GM13977 (cell line): ENCODE measurements around the gene KLHL5.

ENCODE experiments used
- DNase-seq: peaks from one replicate; pipeline ENCODE4 v3.0.0; 2012; ENCODE audit warnings: low spot score
- in situ Hi-C: fragments of 300-500 bp; cut with MboI; formaldehyde crosslinking; loops from one replicate; pipeline ENCODE4 v1.12.0; 2022; ENCODE audit warnings: low sequenced_read_pairs, low pct_unique_long_range_greater_than_20kb, mixed read lengths, inconsistent platforms; ENCODE audit not compliant: unreplicated experiment
- TF ChIP-seq, protein P1 (sequence below): IDR thresholded peaks from 2 replicates; pipeline ENCODE4 v1.5.1; 2012; ENCODE audit warnings: mild to moderate bottlenecking, control low read depth; ENCODE audit not compliant: insufficient read depth; ENCODE audit errors: extremely low read depth, missing control alignments

Gene KLHL5

DNA sequence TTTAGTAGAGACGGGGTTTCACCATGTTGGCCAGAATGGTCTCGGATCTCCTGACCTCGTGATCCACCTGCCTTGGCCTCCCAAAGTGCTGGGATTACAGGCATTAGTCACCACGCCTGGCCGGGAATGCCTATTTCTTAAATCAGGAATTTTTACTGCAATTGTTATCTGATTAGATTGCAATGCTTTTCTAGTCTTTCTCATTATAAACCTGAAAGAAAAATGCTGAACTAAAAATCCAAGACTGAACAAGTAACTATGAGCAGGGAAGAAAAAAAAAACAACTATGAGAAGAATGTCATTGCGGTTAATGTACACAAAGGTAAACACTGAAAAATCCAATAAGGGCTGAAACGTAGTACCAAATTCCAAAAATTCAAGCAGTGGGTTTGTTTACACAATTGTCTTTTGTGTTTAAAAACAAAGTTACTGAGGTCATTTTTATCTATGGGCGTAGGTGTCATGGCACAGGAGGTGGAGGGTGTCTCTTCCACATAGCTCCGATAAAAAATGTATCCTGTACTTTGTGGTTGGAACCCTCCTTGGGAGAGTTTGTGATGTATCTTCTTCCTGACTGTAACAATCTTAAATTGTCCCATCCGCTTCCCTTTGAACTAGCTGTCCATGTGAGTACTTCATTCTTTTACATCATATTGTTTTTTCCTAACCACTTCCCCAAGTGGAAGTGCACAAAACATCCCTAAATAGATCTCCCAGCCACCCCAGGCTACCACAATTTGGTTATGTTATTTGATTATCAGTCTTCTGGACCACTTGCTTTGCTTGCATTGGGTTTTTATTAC lies 18.8 kb upstream of the KLHL5 start:
- no peak for DNase-seq
- in situ Hi-C loops: no loop called here
- TF ChIP-seq, protein P1, sequence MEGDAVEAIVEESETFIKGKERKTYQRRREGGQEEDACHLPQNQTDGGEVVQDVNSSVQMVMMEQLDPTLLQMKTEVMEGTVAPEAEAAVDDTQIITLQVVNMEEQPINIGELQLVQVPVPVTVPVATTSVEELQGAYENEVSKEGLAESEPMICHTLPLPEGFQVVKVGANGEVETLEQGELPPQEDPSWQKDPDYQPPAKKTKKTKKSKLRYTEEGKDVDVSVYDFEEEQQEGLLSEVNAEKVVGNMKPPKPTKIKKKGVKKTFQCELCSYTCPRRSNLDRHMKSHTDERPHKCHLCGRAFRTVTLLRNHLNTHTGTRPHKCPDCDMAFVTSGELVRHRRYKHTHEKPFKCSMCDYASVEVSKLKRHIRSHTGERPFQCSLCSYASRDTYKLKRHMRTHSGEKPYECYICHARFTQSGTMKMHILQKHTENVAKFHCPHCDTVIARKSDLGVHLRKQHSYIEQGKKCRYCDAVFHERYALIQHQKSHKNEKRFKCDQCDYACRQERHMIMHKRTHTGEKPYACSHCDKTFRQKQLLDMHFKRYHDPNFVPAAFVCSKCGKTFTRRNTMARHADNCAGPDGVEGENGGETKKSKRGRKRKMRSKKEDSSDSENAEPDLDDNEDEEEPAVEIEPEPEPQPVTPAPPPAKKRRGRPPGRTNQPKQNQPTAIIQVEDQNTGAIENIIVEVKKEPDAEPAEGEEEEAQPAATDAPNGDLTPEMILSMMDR: no peak

- in situ Hi-C loops: no loop called here
- TF ChIP-seq, protein P1: no peak
- peak; percentile 40 for DNase-seq
Measured at GRCh38 chr4:39043861-39044363, 18.1 kb upstream of the KLHL5 start.

- TF ChIP-seq, protein P1: no peak
- in situ Hi-C loops: no loop called here
- DNase-seq: peak; percentile 89
Measured at GRCh38 chr4:39044364-39044955, 17.6 kb upstream of the KLHL5 start.

- in situ Hi-C loops: no loop called here
- DNase-seq: no peak
- TF ChIP-seq, protein P1: no peak
Measured at GRCh38 chr4:39044956-39045826, 16.8 kb upstream of the KLHL5 start.

- TF ChIP-seq, protein P1: no peak
- no peak for DNase-seq
- in situ Hi-C loops: no loop called here
Measured at GRCh38 chr4:39045827-39046221, 16.2 kb upstream of the KLHL5 start.

DNA sequence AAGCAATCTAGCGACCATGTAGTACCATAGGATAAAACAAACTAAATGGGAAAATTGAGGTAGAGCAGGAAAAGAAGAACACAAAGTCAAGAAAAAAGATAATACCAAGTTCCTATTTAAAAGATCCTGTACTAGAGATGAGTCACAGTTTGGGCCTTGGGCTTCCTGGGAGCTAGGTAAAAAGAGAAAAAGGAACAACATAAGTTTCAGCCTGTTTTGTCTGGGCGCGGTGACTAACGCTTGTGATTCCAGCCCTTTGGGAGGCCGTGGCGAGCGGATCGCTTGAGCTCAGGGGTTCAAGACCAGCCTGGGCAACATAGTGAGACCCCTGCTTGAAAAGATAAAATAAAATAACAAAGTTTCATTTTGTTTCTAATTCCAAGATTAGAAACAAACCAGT lies 15.8 kb upstream of the KLHL5 start:
- no peak for DNase-seq
- TF ChIP-seq, protein P1: no peak

More for the DNA sequence above, 15.8 kb upstream of the KLHL5 start:
- in situ Hi-C loops: no loop called here
